ENCODE data around the gene GLRX3.

GRCh38 chr10:130218936-130219335 is 82.7 kb downstream of the GLRX3 start:
- TF ChIP-seq CTCF (IDR thresholded peaks at IDR 0.05; ENCODE audit: extremely low read depth in 1 of 2, insufficient read depth in 1 of 2, low read depth in 1 of 2, low read length in 2 of 2) (no peak), POLR2AphosphoS5 (IDR thresholded peaks at IDR 0.05; ENCODE audit: insufficient read depth, low read depth, low read length) (no peak), FOS (IDR thresholded peaks at IDR 0.05; ENCODE audit: borderline replicate concordance, insufficient read depth, low read length) (no peak), EZH2 (IDR thresholded peaks at IDR 0.05; ENCODE audit: borderline replicate concordance, low read depth, low read length, severe bottlenecking) (no peak), JUN (IDR thresholded peaks at IDR 0.05; ENCODE audit: borderline replicate concordance, insufficient read depth, insufficient read length, low read depth) (no peak), POLR2A (IDR thresholded peaks at IDR 0.05; ENCODE audit: low read depth, low read length) (no peak), MAX (IDR thresholded peaks at IDR 0.05; ENCODE audit: insufficient read depth, insufficient read length) (no peak), MYC (IDR thresholded peaks at IDR 0.05; ENCODE audit: low read depth, low read length) (no peak)

All from endothelial cell of umbilical vein (primary cell).